Stimulated activated CD4-positive, alpha-beta T cell treated with anti-CD3 and anti-CD28 coated beads, Interleukin-4, amount 100 ng/mL, for 1 hour (primary cell): ENCODE data around the gene HNRNPR.

ENCODE experiments used
- DNase-seq: peaks from one replicate; pipeline ENCODE4 v3.0.0-alpha.2; 2020

HNRNPR gene

DNA sequence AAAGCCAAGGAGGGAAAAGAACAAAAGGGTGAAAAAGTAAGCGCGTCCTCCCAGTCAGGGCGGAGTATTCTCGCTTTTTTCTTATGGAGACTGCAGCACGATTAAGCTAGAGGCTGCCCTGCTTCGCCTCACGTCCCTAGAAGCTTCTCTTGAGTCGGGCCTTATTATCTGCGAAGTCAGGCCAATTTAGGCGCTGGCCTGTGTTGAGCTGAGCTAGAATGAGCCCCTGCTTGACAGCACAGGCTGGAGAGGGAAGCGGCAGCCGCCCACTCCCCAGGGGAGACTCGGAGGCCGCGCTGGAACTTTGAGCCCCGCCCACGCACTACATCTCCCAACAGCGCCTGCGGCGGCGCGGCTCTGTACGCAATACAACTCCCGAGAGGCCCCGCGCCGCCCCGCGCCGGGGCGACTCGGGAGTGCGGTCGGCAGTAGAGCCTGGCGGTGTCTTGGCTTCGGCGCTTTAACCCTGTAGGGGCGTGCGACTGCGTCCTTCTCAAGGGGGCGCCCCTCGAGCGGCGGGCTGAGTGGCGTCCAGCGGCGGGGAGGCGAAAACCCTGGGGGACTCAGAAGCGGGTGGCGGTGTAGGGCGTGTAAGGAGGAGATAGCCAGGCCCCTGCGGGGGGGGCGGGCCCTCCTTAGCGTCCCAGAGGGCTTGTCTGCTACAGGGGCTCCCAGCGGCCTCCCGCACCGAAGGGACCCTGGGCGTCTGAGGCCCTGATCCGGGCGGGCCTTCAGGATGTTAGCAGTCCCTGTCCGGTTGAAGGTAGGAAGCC is 24.7 kb upstream of the HNRNPR start:
- DNase-seq = peak; percentile 87

DNA sequence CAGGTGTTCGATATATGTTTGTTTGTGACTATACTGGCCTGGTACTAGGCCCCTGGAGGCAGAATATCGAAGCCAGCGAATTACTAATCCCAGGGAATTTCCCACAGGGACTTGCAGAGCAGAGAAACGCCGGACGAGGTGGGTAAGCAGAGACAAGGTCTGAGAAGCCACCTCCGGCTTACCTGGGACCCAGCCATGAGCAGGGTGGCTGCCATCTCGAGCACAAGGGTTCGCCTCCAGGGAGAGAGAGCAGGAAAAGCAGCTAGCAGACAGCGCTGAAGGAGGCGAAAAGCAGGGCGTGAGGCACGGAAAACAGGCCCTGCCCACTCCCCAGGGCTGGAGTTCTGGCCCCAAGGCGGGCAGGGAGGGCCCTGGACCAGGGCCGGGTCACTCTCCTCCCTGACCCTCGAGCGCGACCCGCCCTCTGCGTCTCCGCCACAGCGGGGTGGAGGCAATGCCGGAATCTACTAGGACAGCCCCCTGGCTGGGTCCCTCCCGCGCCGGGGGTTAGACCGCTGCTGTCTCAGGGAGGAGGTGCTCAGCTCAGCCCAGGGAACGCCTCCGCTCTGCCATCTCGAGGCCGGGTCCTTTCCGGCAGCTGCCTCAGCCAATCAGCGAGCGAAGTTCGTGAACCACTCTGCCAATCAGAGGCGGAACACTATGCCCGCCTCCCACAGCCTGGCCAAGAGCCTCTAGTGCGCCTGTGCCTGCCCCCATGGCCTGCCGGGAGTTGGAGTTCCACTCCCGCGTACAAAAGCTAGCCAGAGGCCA is 23.9 kb upstream of the HNRNPR start:
- peak; percentile 96 for DNase-seq

DNA sequence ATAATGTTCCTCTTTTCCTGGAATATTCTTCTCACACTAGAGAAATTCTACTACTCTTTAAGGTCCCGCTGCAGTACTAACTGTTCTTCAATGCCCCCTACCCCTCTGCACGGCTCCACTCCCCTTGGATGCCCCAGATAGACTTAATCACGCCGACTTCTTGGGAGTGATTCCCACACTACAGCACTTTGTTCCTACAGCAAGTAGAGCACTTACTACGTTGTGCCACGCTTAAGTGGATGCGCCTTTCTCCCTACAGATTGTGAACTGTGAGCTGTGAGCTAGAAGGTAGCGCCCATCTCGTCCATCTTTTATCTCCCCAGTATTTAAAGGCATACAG is 23.3 kb upstream of the HNRNPR start:
- no peak for DNase-seq

DNA sequence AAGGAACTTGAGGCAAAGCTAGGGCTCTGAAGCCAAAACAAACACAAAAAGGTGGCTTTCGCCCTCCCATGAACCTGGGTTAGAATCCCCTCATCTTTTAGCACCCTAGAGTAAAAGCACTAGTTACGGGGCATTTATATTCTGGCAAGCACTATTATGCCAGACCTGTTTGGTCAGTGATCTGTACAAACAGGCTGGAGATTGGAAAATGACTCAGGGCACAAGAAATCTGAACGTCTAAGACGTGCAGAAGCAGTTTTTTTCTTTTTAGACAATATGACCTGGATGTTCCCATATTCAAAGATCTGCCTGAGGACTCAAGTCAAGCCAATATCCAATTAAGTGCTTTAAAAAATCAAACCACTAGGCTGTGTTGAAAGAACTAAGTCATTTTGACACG is 22.5 kb upstream of the HNRNPR start:
- DNase-seq = no peak

DNA sequence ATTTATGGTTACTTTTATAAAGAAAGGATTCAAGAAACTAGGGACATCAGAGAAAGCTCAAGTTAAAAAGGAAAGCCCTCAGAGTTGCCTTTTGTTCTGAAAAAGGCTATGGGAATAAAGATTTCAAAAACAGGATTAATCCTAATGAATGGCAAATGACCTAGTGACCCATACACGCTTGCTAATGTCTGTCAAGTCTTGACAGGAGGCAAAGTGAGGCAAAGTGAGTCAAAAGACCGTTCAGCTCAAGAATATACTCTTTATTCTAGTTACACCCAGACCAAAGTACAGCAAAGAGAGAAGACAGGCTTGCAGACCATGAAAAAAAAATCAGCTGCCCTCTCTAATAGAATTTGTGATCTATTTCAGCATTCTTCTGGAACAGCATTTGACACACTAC is 22.1 kb upstream of the HNRNPR start:
- DNase-seq = no peak

DNA sequence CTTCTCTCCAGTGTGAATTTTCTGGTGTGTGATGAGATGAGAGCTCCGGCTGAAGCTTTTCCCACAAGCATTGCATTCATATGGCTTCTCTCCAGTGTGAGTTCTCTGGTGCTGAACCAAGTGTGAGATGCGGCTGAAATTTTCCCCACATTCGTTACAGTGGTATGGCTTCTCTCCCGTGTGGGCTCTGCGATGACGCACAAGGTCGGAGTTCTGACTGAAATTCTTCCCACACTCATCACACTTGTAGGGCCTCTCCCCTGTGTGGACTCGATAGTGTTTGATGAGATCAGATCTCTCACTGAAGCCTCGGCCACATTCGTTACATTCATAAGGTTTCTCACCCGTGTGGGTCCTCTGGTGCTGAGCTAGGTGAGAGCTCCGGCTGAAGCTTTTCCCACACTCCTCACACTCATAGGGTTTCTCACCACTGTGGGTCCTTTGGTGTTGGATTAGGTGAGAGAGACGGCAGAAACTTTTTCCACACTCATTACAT is 18.2 kb upstream of the HNRNPR start:
- no peak for DNase-seq

DNA sequence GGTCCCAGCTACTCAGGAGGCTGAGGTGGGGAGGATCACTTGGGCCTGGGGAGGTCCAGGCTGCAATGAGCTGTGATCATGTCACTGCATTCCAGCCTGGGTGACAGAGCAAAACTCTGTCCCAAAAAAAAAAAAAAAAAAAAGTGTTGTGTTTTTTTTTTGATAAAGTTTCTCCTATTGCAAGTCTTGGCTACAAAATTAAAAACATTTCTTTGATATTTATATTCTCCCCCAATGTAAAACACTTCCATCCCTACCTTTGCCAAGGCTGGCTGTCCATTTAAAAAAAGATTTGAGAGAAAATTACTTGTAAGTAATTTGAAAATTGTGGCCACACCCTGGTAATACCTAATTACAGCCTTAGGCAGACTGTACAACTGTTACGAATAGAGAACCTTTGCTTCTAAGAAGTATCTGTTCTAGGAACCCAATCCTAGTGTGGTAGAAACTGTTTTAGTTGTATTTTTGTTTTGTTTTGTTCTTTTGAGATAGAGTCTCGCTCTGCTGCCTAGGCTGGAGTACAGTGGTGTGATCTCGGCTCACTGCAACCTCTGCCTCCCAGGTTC is 14.3 kb upstream of the HNRNPR start:
- no peak for DNase-seq

DNA sequence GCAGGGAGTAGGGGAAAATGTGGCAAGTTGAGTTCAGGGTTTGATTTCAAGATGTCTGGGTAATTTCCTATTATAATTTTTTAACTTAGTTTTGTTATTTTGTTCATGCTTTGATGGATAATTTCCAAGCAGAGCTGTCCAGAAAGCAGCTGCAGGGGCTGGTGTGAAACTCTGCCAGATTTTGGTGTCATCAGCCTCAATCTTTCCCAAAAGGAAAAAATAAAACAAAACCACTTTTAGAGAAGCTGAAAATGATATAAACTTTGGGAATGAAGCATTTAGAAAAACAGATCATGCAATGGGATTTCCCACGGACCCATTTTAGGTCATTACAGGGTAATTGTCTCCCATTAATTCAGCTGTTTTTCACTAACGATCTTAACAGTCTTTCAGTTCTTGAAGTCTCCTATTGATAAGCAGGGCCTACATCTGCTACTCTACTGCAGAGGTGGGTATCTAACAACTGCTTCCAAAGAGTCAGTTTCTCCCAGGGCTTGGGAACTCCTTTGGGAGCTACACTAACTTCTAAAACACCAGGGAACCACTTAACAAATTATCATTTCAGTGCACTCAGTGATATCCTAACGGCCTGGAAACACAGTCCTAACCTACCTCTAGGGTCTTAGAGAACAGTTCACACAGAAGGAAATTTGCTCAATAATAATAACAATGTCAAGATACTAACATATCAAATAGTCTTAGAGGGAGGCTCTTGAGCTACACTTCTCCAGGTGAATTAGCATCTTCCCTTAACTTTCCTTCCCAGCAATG is 13.2 kb upstream of the HNRNPR start:
- DNase-seq = no peak

DNA sequence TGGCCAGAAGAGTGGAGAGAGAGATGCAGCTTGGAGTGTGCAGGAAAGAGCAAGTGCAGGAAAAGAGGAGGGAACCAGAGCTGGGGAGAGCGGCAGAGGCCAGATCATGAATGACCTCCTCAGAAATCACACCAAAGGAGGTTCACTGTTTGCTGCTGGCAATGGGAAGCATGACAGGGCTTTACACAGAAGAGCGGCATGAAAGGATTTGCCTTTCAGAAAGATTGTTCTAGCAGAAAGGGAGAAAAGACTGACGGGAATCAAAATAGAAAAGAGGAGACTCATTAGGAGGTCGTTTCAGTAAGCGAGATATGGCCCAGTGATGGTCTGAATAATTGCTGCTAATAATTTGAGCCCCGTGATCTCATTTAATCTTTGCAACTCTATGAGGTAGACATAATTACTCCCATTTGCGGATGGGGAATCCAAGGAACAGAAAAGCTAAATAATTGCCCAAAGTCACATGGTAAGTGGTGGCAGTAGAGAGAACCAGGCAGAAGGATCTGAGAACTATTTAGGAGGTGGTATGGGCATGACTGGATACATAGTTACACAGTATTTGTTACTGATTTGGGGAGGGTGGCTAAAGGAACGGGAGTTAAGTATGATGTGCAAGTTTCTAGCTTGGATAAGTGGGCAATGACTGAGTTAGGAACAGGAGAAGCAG is 12.5 kb upstream of the HNRNPR start:
- DNase-seq = no peak

DNA sequence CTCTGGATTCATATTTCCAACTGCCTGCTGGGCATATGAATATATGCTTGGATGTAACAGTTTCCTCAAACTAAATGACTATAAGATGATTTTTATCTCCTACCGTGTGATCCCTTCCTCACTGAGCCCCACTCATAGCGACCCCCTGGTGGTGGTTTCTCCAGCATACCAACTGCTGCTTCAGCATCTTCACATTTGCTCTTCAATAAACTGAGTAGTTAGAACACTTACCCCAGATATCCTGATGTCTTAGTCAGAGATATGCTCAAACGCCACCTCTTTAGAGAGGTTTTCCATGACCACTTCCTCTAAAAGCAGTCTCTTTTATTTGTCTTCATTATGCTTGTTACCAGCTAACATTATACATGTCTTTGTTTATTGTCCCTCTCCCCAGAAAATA is 10.2 kb upstream of the HNRNPR start:
- no peak for DNase-seq

DNA sequence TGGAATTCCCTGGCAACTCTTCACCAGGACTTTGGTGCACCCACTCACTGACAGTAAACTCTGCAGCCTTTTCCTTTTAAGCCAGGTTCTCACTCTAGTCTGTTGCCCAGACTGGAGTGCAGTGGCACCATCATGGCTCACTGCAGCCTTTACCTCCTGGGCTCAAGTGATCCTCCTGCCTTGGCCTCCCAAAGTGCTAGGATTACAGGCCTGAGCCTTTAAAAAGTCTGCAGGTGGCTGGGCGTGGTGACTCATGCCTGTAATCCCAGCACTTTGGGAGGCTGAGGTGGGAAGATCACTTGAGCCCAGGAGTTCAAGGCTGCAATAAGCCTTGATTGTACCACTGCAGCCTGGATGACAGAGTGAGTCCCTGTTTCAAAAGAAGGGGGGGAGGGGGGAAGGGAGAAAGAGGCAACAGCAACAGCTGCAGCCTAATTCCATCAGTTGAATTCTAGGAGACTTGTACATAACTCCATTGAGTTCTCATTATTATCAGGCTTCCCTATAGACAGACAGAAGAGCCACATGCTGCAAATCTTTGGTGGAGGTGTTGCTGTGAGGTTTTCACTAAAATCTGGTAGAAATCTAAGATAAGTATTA is 8.1 kb upstream of the HNRNPR start:
- no peak for DNase-seq

DNA sequence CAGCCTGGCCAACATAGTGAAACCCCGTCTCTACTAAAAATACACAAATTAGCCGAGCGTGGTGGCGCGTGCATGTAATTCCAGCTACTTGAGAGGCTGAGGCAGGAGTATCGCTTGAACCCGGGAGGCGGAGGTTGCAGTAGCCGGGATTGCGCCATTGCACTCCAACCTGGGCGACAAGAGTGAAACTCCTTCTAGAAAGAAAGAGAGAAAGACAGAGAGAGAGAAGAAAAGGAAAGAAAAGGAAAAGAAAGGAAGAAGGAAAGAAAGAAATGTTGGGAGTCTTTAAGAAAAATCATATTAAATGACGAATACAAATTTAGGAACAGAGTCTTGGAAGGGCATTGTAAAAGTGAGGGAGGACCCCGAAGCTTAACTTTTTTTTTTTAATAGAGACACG is 1.8 kb upstream of the HNRNPR start:
- DNase-seq = no peak

DNA sequence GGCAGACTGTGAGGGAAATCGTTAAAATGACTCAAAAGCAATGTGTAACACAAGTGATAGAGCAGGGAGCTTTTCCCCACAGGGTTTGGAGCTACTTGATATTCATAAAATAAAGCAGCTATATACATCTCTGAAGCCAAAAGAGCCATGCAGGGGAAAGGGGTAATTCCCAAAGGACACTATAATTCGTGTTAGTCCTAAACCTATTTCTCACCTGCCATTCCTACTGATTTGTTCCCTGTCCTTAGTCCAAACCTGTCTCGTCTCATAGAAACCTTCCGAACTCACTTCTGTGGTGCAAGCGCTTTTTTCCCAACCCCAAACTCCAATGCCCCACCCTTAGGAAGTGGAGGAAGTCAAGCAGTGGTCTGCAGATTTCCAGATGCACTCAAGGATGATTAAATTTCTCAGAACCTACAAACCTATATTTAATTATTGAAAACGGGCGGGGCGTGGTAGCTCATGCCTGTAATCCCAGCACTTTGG is 946 bp upstream of the HNRNPR start:
- DNase-seq = no peak

DNA sequence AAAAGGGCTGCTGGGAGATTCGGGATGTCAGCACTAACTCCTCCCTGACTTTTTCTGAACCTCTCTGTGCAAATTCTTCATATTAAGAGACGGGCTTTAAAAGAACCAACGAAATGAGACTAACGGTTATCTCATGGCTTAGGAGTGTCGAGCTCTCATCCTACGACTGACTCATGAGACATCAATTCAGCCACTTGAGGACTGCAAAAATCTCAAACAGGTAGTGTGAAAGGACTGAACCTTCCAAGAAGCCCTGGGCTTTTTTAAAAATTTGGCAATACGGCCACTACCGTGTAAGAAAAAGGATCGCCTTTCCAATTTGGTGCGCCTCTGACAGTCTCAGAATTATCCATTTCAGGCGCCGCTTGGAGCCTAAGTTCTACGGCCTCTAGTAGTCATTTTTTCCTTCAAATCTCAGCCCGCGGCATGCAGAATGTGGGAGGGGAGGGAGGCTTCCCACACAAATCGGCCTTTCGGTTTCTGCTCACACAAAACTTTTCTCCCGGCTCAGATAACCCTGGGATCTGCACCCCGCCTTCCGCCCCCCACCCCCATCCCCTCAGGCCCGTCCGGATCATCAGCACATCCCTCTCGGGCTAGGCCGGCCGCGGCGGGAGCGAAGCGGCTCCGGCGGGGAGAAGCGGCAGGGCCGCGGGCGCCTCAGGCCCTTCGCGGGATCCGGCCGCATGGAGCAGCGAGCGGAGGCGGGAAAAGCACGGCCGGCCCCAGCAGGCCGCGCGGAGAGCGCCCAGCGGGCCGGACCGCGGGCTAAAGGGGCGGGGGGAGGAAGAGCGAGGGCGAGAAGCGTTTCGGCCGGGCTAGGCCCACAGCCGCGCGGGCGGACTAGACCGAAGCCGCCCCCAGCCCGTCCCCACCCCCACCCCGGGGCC is 618 bp downstream of the HNRNPR start:
- DNase-seq = peak; percentile 56

DNA sequence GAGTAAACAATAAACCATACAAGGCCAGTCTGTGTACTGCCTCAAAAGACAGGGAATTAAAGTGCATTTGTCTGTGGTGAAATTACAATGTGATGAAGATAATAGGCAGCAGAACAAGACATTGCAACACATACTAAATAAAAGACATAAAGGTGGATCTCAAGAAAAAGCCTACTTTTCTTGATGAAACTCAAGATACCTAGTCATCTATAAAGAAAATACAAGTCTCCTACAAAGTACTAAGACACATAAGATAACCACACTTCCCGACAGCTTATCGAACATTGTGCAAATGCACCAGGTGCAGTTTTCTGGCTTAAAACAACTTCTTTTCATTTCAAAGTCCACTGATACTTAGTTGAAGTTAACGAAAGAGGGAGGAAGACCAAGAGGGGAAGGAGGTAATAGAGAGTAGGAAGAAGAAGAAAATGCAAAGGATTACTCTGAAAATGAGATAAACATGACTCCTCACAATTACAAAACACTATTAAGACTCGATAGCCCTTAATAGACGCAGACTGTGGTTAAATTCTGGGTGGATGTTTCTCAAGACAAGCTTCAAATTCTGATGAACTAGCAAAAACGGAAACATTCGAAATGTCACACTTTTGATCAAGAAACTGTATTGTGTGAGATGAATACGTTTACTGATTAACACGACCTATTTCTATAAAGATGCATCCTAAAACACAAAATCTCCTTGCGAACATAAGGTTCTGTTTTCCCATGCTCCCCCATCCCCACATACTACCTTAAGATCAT is 2.0 kb downstream of the HNRNPR start:
- DNase-seq = no peak

DNA sequence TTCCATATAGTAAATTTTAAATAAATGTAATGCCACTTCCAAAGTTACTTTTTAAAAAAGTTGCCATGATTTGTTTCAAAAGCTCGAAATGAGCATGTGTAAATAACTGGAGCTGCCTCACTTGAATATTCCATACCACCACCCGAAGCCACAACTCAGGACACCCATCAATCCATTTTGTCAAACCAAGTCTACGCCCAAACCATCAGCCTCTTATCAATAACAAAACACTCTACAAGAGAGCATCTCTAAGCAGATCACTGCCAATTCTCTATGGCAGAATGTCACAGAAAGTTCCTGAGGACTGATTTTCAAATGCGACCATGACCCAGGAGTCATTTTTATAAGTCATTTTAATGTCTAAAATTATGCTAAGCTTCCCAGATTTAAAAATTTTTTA is 4.5 kb downstream of the HNRNPR start:
- no peak for DNase-seq

DNA sequence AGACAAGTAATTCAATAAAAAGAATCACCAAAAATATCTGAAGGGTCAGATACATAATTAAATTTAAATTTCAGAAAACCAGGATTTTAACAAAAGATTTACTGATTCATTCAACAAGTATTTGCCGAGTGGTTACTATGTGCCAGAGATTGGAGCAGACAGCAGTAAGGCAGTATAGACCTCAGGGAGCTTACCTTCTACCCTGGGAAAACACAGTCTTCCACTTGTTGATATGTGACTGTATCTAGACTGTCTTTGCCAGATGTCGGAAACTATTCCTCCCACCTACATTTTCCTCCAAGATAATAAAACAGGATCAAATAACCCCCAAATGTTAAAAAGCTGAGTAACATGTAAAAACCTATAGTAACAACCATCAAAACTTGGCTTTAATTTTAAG is 6.2 kb downstream of the HNRNPR start:
- no peak for DNase-seq

DNA sequence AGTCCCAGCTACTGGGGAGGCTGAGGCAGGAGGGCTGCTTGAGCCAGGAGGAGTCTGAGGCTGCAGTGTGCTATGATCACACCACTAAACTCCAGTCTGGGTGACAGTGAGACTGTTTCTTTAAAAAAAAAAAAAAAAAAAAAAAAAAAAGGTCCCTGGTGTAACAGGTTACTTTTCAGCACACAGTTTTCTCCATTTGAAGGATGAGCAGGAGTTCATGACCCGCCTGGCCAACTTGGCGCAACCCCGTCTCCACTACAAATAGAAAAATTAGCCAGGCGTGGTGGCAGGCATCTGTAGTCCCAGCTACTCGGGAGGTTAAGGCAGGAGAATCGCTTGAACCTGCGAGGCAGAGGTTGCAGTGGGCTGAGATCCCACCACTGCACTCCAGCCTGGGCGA is 12.4 kb downstream of the HNRNPR start:
- no peak for DNase-seq

DNA sequence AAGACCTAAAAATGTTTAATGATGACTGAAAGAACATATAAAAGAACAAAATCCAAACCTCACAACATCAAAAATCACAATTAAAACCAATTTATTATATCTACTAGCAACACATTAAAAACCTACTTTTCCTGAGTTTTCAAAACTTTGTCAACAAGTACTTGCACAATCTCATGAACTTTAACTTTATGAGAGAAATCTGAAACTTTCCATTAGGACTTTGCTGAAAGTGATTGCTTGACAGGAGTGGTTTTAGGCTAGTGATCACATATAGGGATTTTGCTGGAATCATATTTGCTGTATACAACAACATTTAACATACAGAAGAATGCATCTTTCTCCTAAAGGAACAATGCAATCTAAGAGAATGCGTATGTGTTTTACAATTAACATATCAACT is 13.2 kb downstream of the HNRNPR start:
- DNase-seq = no peak

DNA sequence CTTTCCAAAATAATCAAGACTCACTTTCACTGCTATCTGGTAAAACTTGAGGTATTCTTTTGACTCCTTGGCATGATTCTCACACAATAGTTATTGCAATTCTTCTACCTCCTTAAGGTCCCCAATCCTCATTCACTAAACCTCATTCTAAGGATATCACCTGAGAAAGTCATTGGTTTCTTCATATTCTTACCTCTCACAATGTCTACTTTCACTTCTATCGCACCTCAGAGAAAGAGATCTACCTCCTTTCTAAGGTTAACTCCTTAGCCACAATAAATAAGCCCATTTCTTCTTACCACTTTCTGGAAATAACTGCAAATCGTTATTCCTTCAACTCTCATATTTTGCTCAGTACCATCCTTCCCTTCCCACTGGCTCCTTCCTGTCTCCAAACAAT is 18.7 kb downstream of the HNRNPR start:
- no peak for DNase-seq
